ENCODE measurements around the gene UNC5A. TPM values are rescaled to one million over a fixed set of nuclear protein-coding genes. Genes with fewer than 3 reads are reported as not detected.

The UNC5A gene
- total RNA-seq, 1 donor from 2014 or later, result not detected

DNA sequence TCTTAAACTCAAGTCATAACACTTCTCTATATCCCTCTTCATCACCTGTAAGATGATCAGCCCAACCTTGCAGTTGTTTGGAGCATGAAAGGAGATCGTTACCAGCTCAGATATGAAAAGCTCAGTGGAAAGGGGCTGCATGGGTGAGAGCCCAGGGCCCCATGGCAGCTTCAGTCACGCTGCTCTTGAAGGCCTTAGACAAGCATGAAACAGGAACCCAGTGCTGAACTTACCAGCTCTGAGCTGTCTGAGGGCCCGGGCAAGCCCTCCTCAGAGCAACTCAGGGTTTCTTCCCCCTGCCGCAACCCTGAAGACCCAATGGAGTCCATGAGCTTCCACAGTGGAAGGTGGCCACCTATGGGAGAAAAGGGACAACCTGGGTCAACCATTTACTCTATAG lies 85.5 kb downstream of the UNC5A start:
- no peak for TF ChIP-seq CTCF (IDR thresholded peaks at IDR 0.05; ENCODE audit: unreplicated experiment)
- Mint-ChIP-seq H3K9me3 (ENCODE audit: unreplicated experiment) (no peaks in the 10 kb centered on the region), H3K36me3 (ENCODE audit: low read depth, unreplicated experiment) (no peaks in the 10 kb centered on the region), H3K4me1 (ENCODE audit: unreplicated experiment) (peaks cover 21% of the 10 kb centered on the region), H3K4me3 (ENCODE audit: unreplicated experiment) (no peak overlapping the region), H3K27me3 (ENCODE audit: unreplicated experiment) (peaks cover 4% of the 10 kb centered on the region), H3K27ac (ENCODE audit: unreplicated experiment) (no peak overlapping the region)
- no peak for DNase-seq (ENCODE audit: low spot score)

DNA sequence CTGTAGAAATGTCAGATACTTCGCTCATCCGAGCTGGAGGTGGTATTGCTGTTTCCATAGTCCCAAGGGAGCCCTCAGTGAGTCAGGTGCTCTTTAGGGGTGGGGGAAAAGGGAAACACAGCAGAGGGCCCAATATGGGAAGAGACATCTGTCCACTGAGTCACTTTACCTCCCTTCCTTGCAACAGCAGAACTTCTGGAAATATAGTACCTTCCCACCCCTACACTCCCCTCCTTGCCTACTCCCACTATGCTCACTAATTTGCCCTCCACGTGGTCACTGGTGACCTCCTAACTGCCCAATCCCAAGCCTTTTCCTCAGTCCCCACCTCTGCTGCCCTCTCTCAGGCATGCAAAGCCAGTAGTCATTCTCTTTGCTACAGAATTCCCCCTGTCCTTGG lies 86.9 kb downstream of the UNC5A start:
- Mint-ChIP-seq H3K4me1 (ENCODE audit: unreplicated experiment) (peaks cover 21% of the 10 kb centered on the region), H3K36me3 (ENCODE audit: low read depth, unreplicated experiment) (peaks cover 6% of the 10 kb centered on the region), H3K4me3 (ENCODE audit: unreplicated experiment) (no peak overlapping the region), H3K27ac (ENCODE audit: unreplicated experiment) (no peak overlapping the region), H3K9me3 (ENCODE audit: unreplicated experiment) (no peaks in the 10 kb centered on the region), H3K27me3 (ENCODE audit: unreplicated experiment) (no peaks in the 10 kb centered on the region)
- DNase-seq (ENCODE audit: low spot score), result no peak
- no peak for TF ChIP-seq CTCF (IDR thresholded peaks at IDR 0.05; ENCODE audit: unreplicated experiment)

- H3K4me3 Mint-ChIP-seq (ENCODE audit: unreplicated experiment), result no peak within 1 kb of the TSS
- TF ChIP-seq CTCF (IDR thresholded peaks at IDR 0.05; ENCODE audit: unreplicated experiment), result no peak
- peaks cover 21% of the 10 kb centered on the region for H3K4me1 Mint-ChIP-seq (ENCODE audit: unreplicated experiment)
- peaks cover 15% of the 10 kb centered on the region for H3K36me3 Mint-ChIP-seq (ENCODE audit: low read depth, unreplicated experiment)
- DNase-seq (ENCODE audit: low spot score), result no peak
- peak within 1 kb of the TSS; percentile 39 for H3K27ac Mint-ChIP-seq (ENCODE audit: unreplicated experiment)
- H3K27me3 Mint-ChIP-seq (ENCODE audit: unreplicated experiment), result peaks cover 4% of the 10 kb centered on the region
- H3K9me3 Mint-ChIP-seq (ENCODE audit: unreplicated experiment), result no peaks in the 10 kb centered on the region
Observed at GRCh38 chr5:176899296-176899891, 89.0 kb downstream of the UNC5A start, which contains the start of gene HK3. HK3 (minus strand) TSS chr5:176899346; CDS start chr5:176896159, 3,187 bp downstream.

GRCh38 chr5:176899946-176900779 lies 89.8 kb downstream of the UNC5A start:
- no peaks in the 10 kb centered on the region for H3K9me3 Mint-ChIP-seq (ENCODE audit: unreplicated experiment)
- no peak overlapping the region for H3K27ac Mint-ChIP-seq (ENCODE audit: unreplicated experiment)
- H3K4me1 Mint-ChIP-seq (ENCODE audit: unreplicated experiment), result peaks cover 21% of the 10 kb centered on the region
- H3K36me3 Mint-ChIP-seq (ENCODE audit: low read depth, unreplicated experiment), result peaks cover 21% of the 10 kb centered on the region
- TF ChIP-seq CTCF (IDR thresholded peaks at IDR 0.05; ENCODE audit: unreplicated experiment), result no peak
- DNase-seq (ENCODE audit: low spot score), result no peak
- H3K4me3 Mint-ChIP-seq (ENCODE audit: unreplicated experiment), result no peak overlapping the region
- H3K27me3 Mint-ChIP-seq (ENCODE audit: unreplicated experiment), result peaks cover 4% of the 10 kb centered on the region

DNA sequence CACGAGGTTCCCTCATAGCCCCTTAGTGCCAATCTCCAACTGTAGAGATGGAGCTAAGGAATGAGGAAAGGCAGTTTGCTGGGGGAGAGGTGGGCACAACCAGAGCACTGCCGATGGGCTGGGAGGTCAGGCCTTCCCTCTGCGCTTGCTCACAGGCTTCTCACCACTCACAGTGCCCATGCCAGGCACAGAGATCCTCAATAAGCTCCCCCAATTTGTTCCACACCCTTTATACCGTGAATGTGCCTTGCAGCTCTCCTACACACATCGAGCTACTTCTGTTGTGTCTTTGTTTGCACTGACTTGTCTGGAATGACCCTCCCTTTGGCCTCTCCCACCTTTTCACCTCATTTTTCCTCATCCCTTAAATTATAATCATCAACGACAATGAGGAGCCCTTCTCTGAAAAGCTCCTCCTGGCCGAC lies 90.4 kb downstream of the UNC5A start:
- Mint-ChIP-seq H3K36me3 (ENCODE audit: low read depth, unreplicated experiment) (peaks cover 26% of the 10 kb centered on the region), H3K9me3 (ENCODE audit: unreplicated experiment) (no peaks in the 10 kb centered on the region), H3K27ac (ENCODE audit: unreplicated experiment) (no peak overlapping the region), H3K4me3 (ENCODE audit: unreplicated experiment) (no peak overlapping the region), H3K27me3 (ENCODE audit: unreplicated experiment) (peaks cover 4% of the 10 kb centered on the region), H3K4me1 (ENCODE audit: unreplicated experiment) (peaks cover 21% of the 10 kb centered on the region)
- no peak for DNase-seq (ENCODE audit: low spot score)
- no peak for TF ChIP-seq CTCF (IDR thresholded peaks at IDR 0.05; ENCODE audit: unreplicated experiment)

All from endothelial cell (in vitro differentiated cells).